OCI-LY1 (cell line): ENCODE data around the gene RAB1A.
A peak's percentile ranks its signal among the peaks of the same experiment; 100 is the strongest.
"Not testable (repeated sequence)": the region's sequence is repeated elsewhere in the genome, so short reads cannot be mapped to it uniquely, and the experiment has no call there.

Source experiments
- H2AFZ ChIP-seq: fragments of 200-600 bp; sonication (generic), shearing (Covaris generic); 2 replicates; pipeline ENCODE4 v1.6.0; 2014; ENCODE audit warnings: antibody characterized with exemption, mild to moderate bottlenecking, low read length
- H3F3A ChIP-seq: fragments of 200-600 bp; sonication (generic), shearing (Covaris generic); 2 replicates; pipeline ENCODE4 v1.6.0; 2014; ENCODE audit warnings: mild to moderate bottlenecking, antibody characterized with exemption, low read length, moderate library complexity; ENCODE audit not compliant: insufficient read depth
- H3K27ac ChIP-seq: fragments of 200-600 bp; sonication (generic); 2 replicates; pipeline ENCODE4 v1.5.1; 2014; ENCODE audit warnings: low read length, mixed run types, mild to moderate bottlenecking, low read depth; ENCODE audit not compliant: poor library complexity, severe bottlenecking
- H3K27me3 ChIP-seq: fragments of 200-600 bp; sonication (generic); 2 replicates; pipeline ENCODE4 v1.6.0; 2014; ENCODE audit warnings: antibody characterized with exemption, mild to moderate bottlenecking, low read length, moderate library complexity; ENCODE audit not compliant: insufficient read depth
- H3K36me3 ChIP-seq: fragments of 200-600 bp; sonication (generic); 2 replicates; pipeline ENCODE4 v1.6.1; 2014; ENCODE audit warnings: mild to moderate bottlenecking, antibody characterized with exemption, low read length, moderate library complexity, mixed read lengths; ENCODE audit not compliant: insufficient read depth
- H3K4me1 ChIP-seq: fragments of 200-600 bp; sonication (generic); 2 replicates; pipeline ENCODE4 v1.5.1; 2014; ENCODE audit warnings: mild to moderate bottlenecking, low read length, moderate library complexity; ENCODE audit not compliant: insufficient read depth, severe bottlenecking
- H3K4me2 ChIP-seq: fragments of 200-600 bp; sonication (generic), shearing (Covaris generic); 2 replicates; pipeline ENCODE4 v1.6.1; 2014; ENCODE audit warnings: low read length
- H3K4me3 ChIP-seq: fragments of 200-600 bp; sonication (generic); 2 replicates; pipeline ENCODE4 v1.5.1; 2014; ENCODE audit warnings: low read length, low read depth, mild to moderate bottlenecking, mixed read lengths; ENCODE audit not compliant: poor library complexity, severe bottlenecking
- H3K79me2 ChIP-seq: fragments of 200-600 bp; shearing (Covaris generic); 2 replicates; pipeline ENCODE4 v1.6.1; 2016; ENCODE audit warnings: mixed run types, low read length, mixed read lengths; ENCODE audit not compliant: insufficient read depth
- H3K9ac ChIP-seq: fragments of 200-600 bp; sonication (generic), shearing (Covaris generic); 2 replicates; pipeline ENCODE4 v1.6.1; 2014; ENCODE audit warnings: mild to moderate bottlenecking, low read length, mixed read lengths
- H3K9me2 ChIP-seq: fragments of 200-600 bp; sonication (generic), shearing (Covaris generic); 2 replicates; pipeline ENCODE4 v1.6.1; 2014; ENCODE audit warnings: low read depth, mild to moderate bottlenecking, low read length, mixed read lengths
- H3K9me3 ChIP-seq: fragments of 200-600 bp; shearing (Covaris generic); 2 replicates; pipeline ENCODE4 v1.6.1; 2014; ENCODE audit warnings: low read length, mixed read lengths
- H4K20me1 ChIP-seq: fragments of 200-600 bp; sonication (generic), shearing (Covaris generic); 2 replicates; pipeline ENCODE4 v1.6.0; 2016; ENCODE audit warnings: mild to moderate bottlenecking, low read length; ENCODE audit not compliant: insufficient read depth
- EZH2 ChIP-seq: fragments of 200-600 bp; sonication (generic), shearing (Covaris generic); IDR thresholded peaks from 2 replicates; pipeline ENCODE4 v1.8.0; 2017; ENCODE audit warnings: borderline replicate concordance, mixed run types, mild to moderate bottlenecking, antibody characterized with exemption, low read length, moderate library complexity, mixed read lengths
- TF ChIP-seq, protein P1 (sequence below): fragments of 200-600 bp; sonication (generic), shearing (Covaris generic); IDR thresholded peaks from 2 replicates; pipeline ENCODE4 v1.5.1; 2017; ENCODE audit warnings: mild to moderate bottlenecking, antibody characterized with exemption, low read length, moderate library complexity, mixed read lengths

Gene RAB1A

GRCh38 chr2:65159906-65160305 is 30.0 kb upstream of the RAB1A start:
- TF ChIP-seq, protein P1, sequence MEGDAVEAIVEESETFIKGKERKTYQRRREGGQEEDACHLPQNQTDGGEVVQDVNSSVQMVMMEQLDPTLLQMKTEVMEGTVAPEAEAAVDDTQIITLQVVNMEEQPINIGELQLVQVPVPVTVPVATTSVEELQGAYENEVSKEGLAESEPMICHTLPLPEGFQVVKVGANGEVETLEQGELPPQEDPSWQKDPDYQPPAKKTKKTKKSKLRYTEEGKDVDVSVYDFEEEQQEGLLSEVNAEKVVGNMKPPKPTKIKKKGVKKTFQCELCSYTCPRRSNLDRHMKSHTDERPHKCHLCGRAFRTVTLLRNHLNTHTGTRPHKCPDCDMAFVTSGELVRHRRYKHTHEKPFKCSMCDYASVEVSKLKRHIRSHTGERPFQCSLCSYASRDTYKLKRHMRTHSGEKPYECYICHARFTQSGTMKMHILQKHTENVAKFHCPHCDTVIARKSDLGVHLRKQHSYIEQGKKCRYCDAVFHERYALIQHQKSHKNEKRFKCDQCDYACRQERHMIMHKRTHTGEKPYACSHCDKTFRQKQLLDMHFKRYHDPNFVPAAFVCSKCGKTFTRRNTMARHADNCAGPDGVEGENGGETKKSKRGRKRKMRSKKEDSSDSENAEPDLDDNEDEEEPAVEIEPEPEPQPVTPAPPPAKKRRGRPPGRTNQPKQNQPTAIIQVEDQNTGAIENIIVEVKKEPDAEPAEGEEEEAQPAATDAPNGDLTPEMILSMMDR, result no peak
- no peak for TF ChIP-seq EZH2
- peaks cover 19% of the 10 kb centered on the region for H3K4me1 ChIP-seq
- no peaks in the 10 kb centered on the region for H3K36me3 ChIP-seq
- H3K4me3 ChIP-seq, result no peak overlapping the region
- H3K9me3 ChIP-seq, result no peaks in the 10 kb centered on the region
- no peaks in the 10 kb centered on the region for H3K79me2 ChIP-seq
- no peaks in the 10 kb centered on the region for H3K27me3 ChIP-seq
- H3F3A ChIP-seq, result no peaks in the 10 kb centered on the region
- H3K9me2 ChIP-seq, result no peaks in the 10 kb centered on the region
- no peak overlapping the region for H2AFZ ChIP-seq
- H3K27ac ChIP-seq, result peak overlapping the region; percentile 16
- H3K9ac ChIP-seq, result no peak overlapping the region
- H4K20me1 ChIP-seq, result no peaks in the 10 kb centered on the region
- H3K4me2 ChIP-seq, result 0 out of 2 replicates have a peak overlapping the region, but pooled peaks have one; percentile 11

DNA sequence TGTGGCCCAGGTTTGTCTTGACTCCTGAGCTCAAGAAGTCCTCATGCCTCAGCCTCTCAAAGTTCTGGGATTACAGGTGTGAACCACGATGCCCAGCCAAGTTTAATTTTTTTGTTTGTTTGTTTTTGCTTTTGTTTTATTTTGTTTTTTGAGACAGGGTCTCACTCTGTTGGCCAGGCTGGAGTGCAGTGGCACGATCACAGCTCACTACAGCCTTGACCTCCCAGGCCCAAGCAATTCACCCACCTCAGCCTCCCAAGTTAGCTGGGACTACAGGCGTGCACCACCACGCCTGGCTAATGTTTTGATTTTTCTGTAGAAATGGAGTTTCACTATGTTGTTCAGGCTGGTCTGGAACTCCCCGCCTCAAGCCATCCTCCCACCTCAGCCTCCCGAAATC is 29.4 kb upstream of the RAB1A start:
- H3K27ac ChIP-seq, result no peak overlapping the region
- no peak overlapping the region for H3K9ac ChIP-seq

GRCh38 chr2:65158557-65158956 is 28.7 kb upstream of the RAB1A start:
- no peaks in the 10 kb centered on the region; the same call in 1 of the 2 replicates for H3K36me3 ChIP-seq
- H2AFZ ChIP-seq, result no peak overlapping the region
- no peak overlapping the region for H3K9ac ChIP-seq

More for the DNA sequence above, 29.4 kb upstream of the RAB1A start:
- Histone ChIP-seq H3K4me1 (peaks cover 17% of the 10 kb centered on the region), H3K27me3 (no peaks in the 10 kb centered on the region), H3K79me2 (no peaks in the 10 kb centered on the region), H4K20me1 (no peaks in the 10 kb centered on the region), H3K9me2 (no peaks in the 10 kb centered on the region), H3K4me2 (no peak overlapping the region), H3F3A (no peaks in the 10 kb centered on the region), H3K9me3 (no peaks in the 10 kb centered on the region), H3K4me3 (no peak overlapping the region), H3K36me3 (no peaks in the 10 kb centered on the region), H2AFZ (no peak overlapping the region)
- TF ChIP-seq, protein P1, result no peak
- no peak for TF ChIP-seq EZH2

GRCh38 chr2:65157856-65158255 is 27.9 kb upstream of the RAB1A start:
- H3K9ac ChIP-seq, H3K4me3 ChIP-seq, H3K9me3 ChIP-seq, H4K20me1 ChIP-seq, H3K4me2 ChIP-seq, H3F3A ChIP-seq, H3K9me2 ChIP-seq, H3K27ac ChIP-seq, H3K79me2 ChIP-seq, H2AFZ ChIP-seq, H3K36me3 ChIP-seq, H3K27me3 ChIP-seq: not testable (repeated sequence)
- peaks cover 12% of the 10 kb centered on the region for H3K4me1 ChIP-seq

More at GRCh38 chr2:65158557-65158956, 28.7 kb upstream of the RAB1A start:
- Histone ChIP-seq H4K20me1 (no peaks in the 10 kb centered on the region), H3K4me3 (no peak overlapping the region), H3K27ac (no peak overlapping the region), H3K4me1 (peaks cover 12% of the 10 kb centered on the region), H3K27me3 (no peaks in the 10 kb centered on the region), H3K9me2 (no peaks in the 10 kb centered on the region), H3K9me3 (no peaks in the 10 kb centered on the region), H3F3A (no peaks in the 10 kb centered on the region), H3K4me2 (no peak overlapping the region), H3K79me2 (no peaks in the 10 kb centered on the region)
- no peak for TF ChIP-seq EZH2
- TF ChIP-seq, protein P1, result no peak
